H1 (cell line): Measurements from ENCODE around the gene NAA40.

Experiments used
- ASH2L ChIP-seq: fragments of 200-600, 300-600 bp; sonication (generic); IDR thresholded peaks from one replicate; pipeline ENCODE4 v1.7.1; 2017; ENCODE audit warnings: low read length
- ATF2 ChIP-seq: IDR thresholded peaks from 2 replicates; pipeline ENCODE4 v1.6.1; 2012; ENCODE audit warnings: low read length, inconsistent platforms
- BCL11A ChIP-seq, 2 experiments: IDR thresholded peaks; one replicate each; pipeline ENCODE4 v1.6.1; 2011; ENCODE audit warnings: low read depth in 2 of 2, low read length in 2 of 2, mild to moderate bottlenecking in 2 of 2
- CTCF ChIP-seq, 3 experiments: IDR thresholded peaks; 1 replicate in 2 of 3; 2 replicates in 1 of 3; pipeline versions ENCODE4 v1.5.1 to v1.6.1; 2011; ENCODE audit warnings: low read length in 3 of 3, mild to moderate bottlenecking in 3 of 3, inconsistent platforms in 2 of 3, low read depth in 1 of 3, moderate library complexity in 1 of 3; ENCODE audit not compliant: insufficient read depth in 1 of 3; ENCODE audit errors: control extremely low read depth in 1 of 3
- EP300 ChIP-seq, 2 experiments: IDR thresholded peaks; 1 replicate in 1 of 2; 2 replicates in 1 of 2; pipeline ENCODE4 v1.6.1; 2011 to 2012; ENCODE audit warnings: low read depth in 2 of 2, low read length in 2 of 2, mild to moderate bottlenecking in 2 of 2, borderline replicate concordance in 1 of 2, inconsistent platforms in 1 of 2, moderate library complexity in 1 of 2
- NANOG ChIP-seq: IDR thresholded peaks from 2 replicates; pipeline ENCODE4 v1.6.1; 2011; ENCODE audit warnings: low read length, low read depth, mild to moderate bottlenecking, inconsistent platforms; ENCODE audit not compliant: insufficient read depth, poor library complexity, severe bottlenecking
- POLR2AphosphoS5 ChIP-seq: IDR thresholded peaks from 2 replicates; pipeline ENCODE4 v1.6.1; 2011; ENCODE audit warnings: low read depth, low read length
- TCF12 ChIP-seq: IDR thresholded peaks from 2 replicates; pipeline ENCODE4 v1.6.1; 2011; ENCODE audit warnings: low read depth, mild to moderate bottlenecking, low read length

- TF ChIP-seq CTCF (IDR thresholded peaks at IDR 0.05; ENCODE audit: control extremely low read depth in 1 of 3, insufficient read depth in 1 of 3, low read depth in 1 of 3, low read length in 3 of 3) (no peak), NANOG (no peak), BCL11A (IDR thresholded peaks at IDR 0.05; ENCODE audit: low read depth in 2 of 2, low read length in 2 of 2) (no peak), POLR2AphosphoS5 (no peak), TCF12 (no peak), EP300 (IDR thresholded peaks at IDR 0.05; ENCODE audit: borderline replicate concordance in 1 of 2, low read depth in 2 of 2, low read length in 2 of 2) (no peak), ASH2L (no peak), ATF2 (no peak)
Measured at GRCh38 chr11:64003807-64004589, 65.2 kb downstream of the NAA40 start.
